Type B pancreatic cell (in vitro differentiated cells): Measurements from ENCODE around the gene ERGIC3. TPM values are rescaled to one million over a fixed set of nuclear protein-coding genes. Genes with fewer than 3 reads are reported as not detected.

Source experiments
- DNase-seq: peaks from one replicate; pipeline ENCODE4 v3.0.0; 2021; ENCODE audit warnings: mixed read lengths; ENCODE audit not compliant: unreplicated experiment; ENCODE audit errors: extremely low spot score
- H3K27ac Mint-ChIP-seq: 2 replicates; pipeline ENCODE4 v1.8.0; 2021; ENCODE audit warnings: mild to moderate bottlenecking, mixed read lengths
- H3K27me3 Mint-ChIP-seq: 2 replicates; pipeline ENCODE4 v1.8.0; 2021; ENCODE audit warnings: mixed read lengths
- H3K36me3 Mint-ChIP-seq: 2 replicates; pipeline ENCODE4 v1.8.0; 2021; ENCODE audit warnings: mixed read lengths
- H3K4me1 Mint-ChIP-seq: one replicate; pipeline ENCODE4 v1.8.0; 2021; ENCODE audit warnings: mixed read lengths; ENCODE audit not compliant: unreplicated experiment
- H3K4me3 Mint-ChIP-seq: 2 replicates; pipeline ENCODE4 v1.8.0; 2021; ENCODE audit warnings: mild to moderate bottlenecking, mixed read lengths
- H3K9me3 Mint-ChIP-seq: 2 replicates; pipeline ENCODE4 v1.8.0; 2021; ENCODE audit warnings: mixed read lengths
- CTCF ChIP-seq: fragments of 200-600 bp; sonication (generic); conservative IDR thresholded peaks from 2 replicates; pipeline ENCODE4 v1.5.0; 2021; ENCODE audit warnings: antibody characterized with exemption, mild to moderate bottlenecking
- total RNA-seq: library from RNA; stranded (reverse); gene quantifications from 2 replicates; pipeline ENCODE4 v1.2.1, GENCODE V29; 2021; ENCODE audit warnings: low replicate concordance

Gene ERGIC3
- total RNA-seq, 1 donor from 2014 or later: 288 TPM

GRCh38 chr20:35523298-35523888 is 18.5 kb upstream of the ERGIC3 start:
- DNase-seq: no peak
- Mint-ChIP-seq H3K4me1 (no peaks in the 10 kb centered on the region), H3K9me3 (no peaks in the 10 kb centered on the region), H3K27me3 (no peaks in the 10 kb centered on the region), H3K36me3 (no peaks in the 10 kb centered on the region), H3K27ac (no peak overlapping the region), H3K4me3 (no peak overlapping the region)
- TF ChIP-seq CTCF: peak; percentile 66

DNA sequence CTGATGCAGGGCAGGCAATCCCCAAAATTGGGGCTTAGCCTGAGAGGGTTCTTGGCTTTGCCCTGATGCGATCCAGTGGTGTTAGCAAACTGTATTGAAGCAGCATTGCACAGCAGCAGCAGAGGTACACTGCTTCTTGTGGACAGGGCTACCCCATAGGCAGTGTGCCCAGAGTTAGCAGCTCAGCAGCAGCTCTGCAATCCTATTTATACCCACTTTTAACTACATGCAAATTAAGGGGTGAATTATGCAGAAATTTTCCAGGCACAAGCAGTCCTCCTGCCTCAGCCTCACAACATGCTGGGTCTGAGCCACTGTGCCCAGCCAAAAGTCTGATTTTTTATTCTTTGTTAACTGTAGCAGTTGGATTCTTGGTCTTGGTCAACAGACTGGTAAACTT is 16.2 kb upstream of the ERGIC3 start:
- Mint-ChIP-seq H3K27me3 (no peaks in the 10 kb centered on the region), H3K36me3 (no peaks in the 10 kb centered on the region), H3K9me3 (no peaks in the 10 kb centered on the region), H3K4me3 (no peak overlapping the region), H3K4me1 (no peaks in the 10 kb centered on the region), H3K27ac (no peak overlapping the region)
- TF ChIP-seq CTCF: no peak
- DNase-seq: no peak

GRCh38 chr20:35527122-35527769 is 14.6 kb upstream of the ERGIC3 start:
- no peak for DNase-seq
- Mint-ChIP-seq H3K27me3 (no peaks in the 10 kb centered on the region), H3K4me3 (no peak overlapping the region), H3K4me1 (no peaks in the 10 kb centered on the region), H3K27ac (no peak overlapping the region), H3K36me3 (no peaks in the 10 kb centered on the region), H3K9me3 (no peaks in the 10 kb centered on the region)
- no peak for TF ChIP-seq CTCF

DNA sequence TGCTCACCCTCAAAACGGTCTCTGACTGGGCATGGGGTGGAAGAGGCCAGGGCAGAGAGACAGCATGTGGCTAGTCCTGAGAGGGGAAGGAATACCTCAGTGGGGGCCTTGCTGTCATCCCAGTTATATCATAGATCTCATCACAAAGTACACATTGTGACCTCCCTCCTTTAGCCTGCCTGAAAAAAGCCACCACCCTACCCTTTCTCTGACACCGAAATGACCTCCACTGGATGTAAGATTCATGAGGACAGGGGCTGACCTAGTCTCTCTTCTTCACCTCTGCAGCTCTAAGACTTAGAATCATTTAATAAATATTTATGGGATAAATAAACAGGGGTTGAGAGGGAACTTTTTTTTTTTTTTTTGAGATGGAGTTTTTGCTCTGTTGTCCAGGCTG is 12.3 kb upstream of the ERGIC3 start, which contains the start of gene C20orf173:
C20orf173 (minus strand) TSS at position 101 of the 400 bp plus-strand sequence. CDS start 279 bp downstream, outside the sequence.
- no peak for TF ChIP-seq CTCF
- Mint-ChIP-seq H3K4me1 (no peaks in the 10 kb centered on the region), H3K27me3 (no peaks in the 10 kb centered on the region), H3K36me3 (no peaks in the 10 kb centered on the region), H3K4me3 (no peak within 1 kb of the TSS), H3K27ac (no peak within 1 kb of the TSS), H3K9me3 (no peaks in the 10 kb centered on the region)
- no peak for DNase-seq

DNA sequence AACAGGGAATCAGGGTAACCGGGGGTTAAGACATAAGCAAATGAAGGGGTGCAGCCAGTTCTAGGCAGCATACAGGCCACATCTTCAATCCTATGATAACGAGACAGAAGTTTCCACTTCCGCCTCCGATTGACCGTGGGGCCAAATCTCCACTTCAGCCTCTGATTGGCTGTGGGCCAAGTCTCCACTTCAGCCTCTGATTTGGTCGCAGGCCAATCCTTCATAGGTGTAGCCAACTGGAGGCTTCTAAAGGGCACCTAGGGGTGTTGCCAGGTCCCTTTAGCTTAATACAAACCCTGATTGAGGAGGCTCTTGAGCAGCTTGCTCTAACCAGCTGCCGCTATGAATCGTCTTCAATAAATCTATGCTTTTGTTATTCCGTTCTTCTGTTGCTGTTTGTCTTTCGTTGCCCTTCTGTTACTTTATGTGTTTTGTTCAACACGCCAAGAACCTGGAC is 2.1 kb upstream of the ERGIC3 start:
- H3K36me3 Mint-ChIP-seq: peaks cover 8% of the 10 kb centered on the region
- H3K27ac Mint-ChIP-seq: peak overlapping the region; percentile 71
- no peaks in the 10 kb centered on the region for H3K27me3 Mint-ChIP-seq
- H3K4me1 Mint-ChIP-seq: peaks cover 10% of the 10 kb centered on the region
- H3K9me3 Mint-ChIP-seq: no peaks in the 10 kb centered on the region
- no peak for DNase-seq
- no peak for TF ChIP-seq CTCF
- peak overlapping the region; percentile 86 for H3K4me3 Mint-ChIP-seq
